Peyer's patch (tissue), 4 donors: ENCODE results near the gene SLC44A5.

Experiments used
- POLR2A ChIP-seq, 2 donors: fragments of 450-650 bp; IDR thresholded peaks; one replicate each; pipeline ENCODE4 v1.5.1; 2017; ENCODE audit warnings: antibody characterized with exemption in 2 of 2, mild to moderate bottlenecking in 2 of 2, moderate library complexity in 2 of 2
- TF ChIP-seq, protein P1 (sequence below), 6 experiments: fragments of 450-650 bp in 4 of 6; fragments of 200-600 bp in 2 of 6; sonication (generic) in 1 of 6; IDR thresholded peaks; one replicate each; pipeline ENCODE4 v1.5.1; 2017 to 2019; ENCODE audit warnings: antibody characterized with exemption in 6 of 6, mild to moderate bottlenecking in 3 of 6, moderate library complexity in 1 of 6

DNA sequence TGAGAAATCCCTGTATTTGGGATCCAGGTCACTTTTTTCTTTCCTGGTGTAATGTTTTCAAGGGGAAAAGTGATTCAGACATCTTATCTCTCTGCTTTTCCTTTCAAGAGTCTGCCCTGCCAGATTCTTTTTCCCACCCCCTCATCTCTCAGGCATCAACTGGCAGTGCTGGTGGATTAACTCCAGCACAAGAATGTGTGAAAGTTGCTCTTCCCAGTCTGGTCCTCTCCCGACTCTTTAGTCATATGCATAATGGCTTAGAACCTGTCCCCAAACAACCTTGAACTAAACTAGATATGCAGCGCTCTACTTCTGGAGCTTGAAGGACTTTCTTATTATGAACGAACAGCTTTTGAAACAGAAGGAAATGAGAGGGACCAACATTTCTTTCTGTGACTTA is 88.5 kb downstream of the SLC44A5 start:
- TF ChIP-seq, protein P1, sequence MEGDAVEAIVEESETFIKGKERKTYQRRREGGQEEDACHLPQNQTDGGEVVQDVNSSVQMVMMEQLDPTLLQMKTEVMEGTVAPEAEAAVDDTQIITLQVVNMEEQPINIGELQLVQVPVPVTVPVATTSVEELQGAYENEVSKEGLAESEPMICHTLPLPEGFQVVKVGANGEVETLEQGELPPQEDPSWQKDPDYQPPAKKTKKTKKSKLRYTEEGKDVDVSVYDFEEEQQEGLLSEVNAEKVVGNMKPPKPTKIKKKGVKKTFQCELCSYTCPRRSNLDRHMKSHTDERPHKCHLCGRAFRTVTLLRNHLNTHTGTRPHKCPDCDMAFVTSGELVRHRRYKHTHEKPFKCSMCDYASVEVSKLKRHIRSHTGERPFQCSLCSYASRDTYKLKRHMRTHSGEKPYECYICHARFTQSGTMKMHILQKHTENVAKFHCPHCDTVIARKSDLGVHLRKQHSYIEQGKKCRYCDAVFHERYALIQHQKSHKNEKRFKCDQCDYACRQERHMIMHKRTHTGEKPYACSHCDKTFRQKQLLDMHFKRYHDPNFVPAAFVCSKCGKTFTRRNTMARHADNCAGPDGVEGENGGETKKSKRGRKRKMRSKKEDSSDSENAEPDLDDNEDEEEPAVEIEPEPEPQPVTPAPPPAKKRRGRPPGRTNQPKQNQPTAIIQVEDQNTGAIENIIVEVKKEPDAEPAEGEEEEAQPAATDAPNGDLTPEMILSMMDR (IDR thresholded peaks at IDR 0.05) = no peak
- TF ChIP-seq POLR2A (IDR thresholded peaks at IDR 0.05) = no peak
